Body of pancreas (tissue), 4 donors: ENCODE measurements around the gene LITAF. TPM values are rescaled to one million over a fixed set of nuclear protein-coding genes. Genes with fewer than 3 reads are reported as not detected.

ENCODE experiments used
- ATAC-seq: fragments of 150-250 bp; one replicate; pipeline ENCODE4 v1.9.1; 2016
- DNase-seq, 4 donors: peaks; one replicate each; pipeline ENCODE4 v3.0.0-alpha.2; 2019
- H3K27ac ChIP-seq, 4 donors: fragments of 200-600 bp; sonication (generic); 1 replicate in 3 of 4; 2 replicates in 1 of 4; pipeline versions ENCODE4 v1.5.1 to v1.6.1; 2016 to 2019; ENCODE audit warnings: mild to moderate bottlenecking in 1 of 4, mixed read lengths in 1 of 4, moderate library complexity in 1 of 4
- H3K27me3 ChIP-seq, 2 donors: fragments of 200-600 bp; sonication (generic); one replicate each; pipeline ENCODE4 v1.6.0; 2016; ENCODE audit warnings: mild to moderate bottlenecking in 1 of 2
- H3K36me3 ChIP-seq, 2 donors: fragments of 200-600 bp; sonication (generic); replicated peaks in 1 of 2; 2 replicates each; pipeline ENCODE4 v1.5.1; 2016; ENCODE audit warnings: low read depth in 2 of 2; ENCODE audit not compliant: insufficient read depth in 1 of 2
- H3K4me1 ChIP-seq: fragments of 200-600 bp; sonication (generic); one replicate; pipeline ENCODE4 v1.6.0; 2016
- H3K4me3 ChIP-seq, 2 donors: fragments of 200-600 bp; sonication (generic); 1 replicate in 1 of 2; 2 replicates in 1 of 2; pipeline ENCODE4 v1.5.1; 2016 to 2019
- H3K9me3 ChIP-seq, 3 donors: fragments of 200-600 bp; sonication (generic); 1 replicate in 2 of 3; 2 replicates in 1 of 3; pipeline ENCODE4 v1.5.1; 2016
- CTCF ChIP-seq, 7 experiments: fragments of 450-650 bp in 4 of 7; fragments of 200-600 bp in 3 of 7; sonication (generic) in 3 of 7; IDR thresholded peaks; one replicate each; pipeline ENCODE4 v1.5.1; 2016 to 2019; ENCODE audit warnings: antibody characterized with exemption in 7 of 7
- POLR2A ChIP-seq, 3 donors: fragments of 450-650 bp; IDR thresholded peaks; one replicate each; pipeline ENCODE4 v1.6.1; 2016; ENCODE audit warnings: antibody characterized with exemption in 3 of 3, mild to moderate bottlenecking in 2 of 3
- WGBS, 2 donors: methylation state at CpG; one replicate each; pipeline ENCODE4 v1.1.5; 2017; 5-methylcytosine and 5-hydroxymethylcytosine counted together
- intact Hi-C: fragments of 100-400 bp; cut with DNase I; formaldehyde crosslinking; loops from one replicate; pipeline ENCODE4 v1.15.1; 2023
- total RNA-seq, 2 donors: library from RNA; depleted of rRNA; stranded (reverse); fragments of >200 nt; gene quantifications; one replicate each; pipeline ENCODE4 v1.1.0, GENCODE V29; 2016

The LITAF gene
- total RNA-seq, 2 donors from 2014 or later, result 24.9 to 25.7 TPM

- DNase-seq (no peak), ATAC-seq (no peak)
- intact Hi-C loops, result no loop called here
- no peaks in the 10 kb centered on the region for H3K36me3 ChIP-seq
- H3K27me3 ChIP-seq, result no peaks in the 10 kb centered on the region
- TF ChIP-seq POLR2A (IDR thresholded peaks at IDR 0.05), result no peak
- no peak for TF ChIP-seq CTCF (IDR thresholded peaks at IDR 0.05)
- no peak overlapping the region for H3K4me3 ChIP-seq
- no peaks in the 10 kb centered on the region for H3K9me3 ChIP-seq
- no peak overlapping the region for H3K27ac ChIP-seq
- WGBS, 2 donors, result 73 to 76% methylated on average over 4 of the region's 4 CpGs
- peaks cover 3% of the 10 kb centered on the region for H3K4me1 ChIP-seq
Measured at GRCh38 chr16:11539641-11540050, 47.1 kb downstream of the LITAF start.

GRCh38 chr16:11538880-11539279 lies 47.8 kb downstream of the LITAF start:
- 73 to 85% methylated on average over 4 to 9 of the region's 9 CpGs for WGBS, 2 donors

GRCh38 chr16:11536104-11536866 lies 50.4 kb downstream of the LITAF start:
- ATAC-seq (no peak), DNase-seq (no peak)
- no peaks in the 10 kb centered on the region for H3K36me3 ChIP-seq
- TF ChIP-seq CTCF (IDR thresholded peaks at IDR 0.05), result no peak
- TF ChIP-seq POLR2A (IDR thresholded peaks at IDR 0.05), result no peak
- no peaks in the 10 kb centered on the region for H3K27me3 ChIP-seq
- WGBS, 2 donors, result 84 to 91% methylated on average over 13 to 15 of the region's 15 CpGs
- intact Hi-C loops, result no loop called here
- H3K27ac ChIP-seq, result peak overlapping the region in 1 of 4 donors; percentile 24
- no peaks in the 10 kb centered on the region for H3K9me3 ChIP-seq
- H3K4me3 ChIP-seq, result no peak overlapping the region
- H3K4me1 ChIP-seq, result peaks cover 9% of the 10 kb centered on the region

More at GRCh38 chr16:11538880-11539279, 47.8 kb downstream of the LITAF start:
- Histone ChIP-seq H3K36me3 (no peaks in the 10 kb centered on the region), H3K27ac (no peak overlapping the region), H3K4me3 (no peak overlapping the region), H3K4me1 (peaks cover 9% of the 10 kb centered on the region), H3K9me3 (no peaks in the 10 kb centered on the region), H3K27me3 (no peaks in the 10 kb centered on the region)
- intact Hi-C loops, result no loop called here
- TF ChIP-seq POLR2A (IDR thresholded peaks at IDR 0.05), result no peak
- TF ChIP-seq CTCF (IDR thresholded peaks at IDR 0.05), result no peak
- DNase-seq (no peak), ATAC-seq (no peak)

- Histone ChIP-seq H3K9me3 (no peaks in the 10 kb centered on the region), H3K36me3 (no peaks in the 10 kb centered on the region), H3K4me1 (peaks cover 9% of the 10 kb centered on the region), H3K27me3 (no peaks in the 10 kb centered on the region), H3K4me3 (no peak overlapping the region), H3K27ac (peak overlapping the region in 2 of 4 donors; percentile 19 to 24)
- WGBS, 2 donors, result 52 to 54% methylated on average over 11 of the region's 11 CpGs
- no peak for TF ChIP-seq CTCF (IDR thresholded peaks at IDR 0.05)
- no peak for TF ChIP-seq POLR2A (IDR thresholded peaks at IDR 0.05)
- intact Hi-C loops, result no loop called here
- ATAC-seq (no peak), DNase-seq (no peak)
Measured at GRCh38 chr16:11535494-11535893, 51.2 kb downstream of the LITAF start.

- no peaks in the 10 kb centered on the region for H3K27me3 ChIP-seq
- intact Hi-C loops, result no loop called here
- H3K4me3 ChIP-seq, result no peak overlapping the region
- no peak overlapping the region for H3K27ac ChIP-seq
- 48 to 83% methylated on average over 1 to 2 of the region's 2 CpGs for WGBS, 2 donors
- no peaks in the 10 kb centered on the region for H3K9me3 ChIP-seq
- peaks cover 15% of the 10 kb centered on the region for H3K4me1 ChIP-seq
- DNase-seq (peak in 2 of 4 donors; percentile 13 to 20), ATAC-seq (no peak)
- no peaks in the 10 kb centered on the region for H3K36me3 ChIP-seq
- TF ChIP-seq POLR2A (IDR thresholded peaks at IDR 0.05) (no peak), CTCF (IDR thresholded peaks at IDR 0.05) (no peak)
Measured at GRCh38 chr16:11534262-11534661, 52.5 kb downstream of the LITAF start.
